NCI-H526 treated with DMSO at 0.1 percent for 48 hours (cell line): ENCODE results near the gene ADAMTS18.

Experiments
- DNase-seq: peaks from one replicate; lab custom pipeline; 2025; lab: John Stamatoyannopoulos, UW

ADAMTS18 gene

DNA sequence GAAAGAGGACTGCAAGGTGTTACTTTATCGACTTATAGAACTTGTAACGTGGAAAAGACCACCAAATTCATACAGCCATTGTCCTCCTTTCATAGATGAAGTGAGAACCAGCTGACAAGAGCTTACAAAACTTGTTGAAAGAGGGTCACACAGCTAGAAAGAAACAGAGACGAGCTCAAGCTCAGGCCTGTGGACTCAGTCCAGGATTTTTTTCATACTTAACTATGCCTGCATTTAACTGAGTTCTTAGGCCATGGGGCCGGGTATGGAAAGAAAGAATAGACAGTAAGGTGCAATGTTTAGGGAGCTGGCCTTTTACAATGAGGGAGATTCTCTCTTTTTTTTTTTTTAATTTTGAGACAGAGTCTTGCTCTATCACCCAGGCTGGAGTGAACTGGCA lies 106.1 kb downstream of the ADAMTS18 start:
- no peak for DNase-seq

GRCh38 chr16:77328274-77328673 lies 106.6 kb downstream of the ADAMTS18 start:
- DNase-seq = no peak

GRCh38 chr16:77327717-77328116 lies 107.1 kb downstream of the ADAMTS18 start:
- no peak for DNase-seq

DNA sequence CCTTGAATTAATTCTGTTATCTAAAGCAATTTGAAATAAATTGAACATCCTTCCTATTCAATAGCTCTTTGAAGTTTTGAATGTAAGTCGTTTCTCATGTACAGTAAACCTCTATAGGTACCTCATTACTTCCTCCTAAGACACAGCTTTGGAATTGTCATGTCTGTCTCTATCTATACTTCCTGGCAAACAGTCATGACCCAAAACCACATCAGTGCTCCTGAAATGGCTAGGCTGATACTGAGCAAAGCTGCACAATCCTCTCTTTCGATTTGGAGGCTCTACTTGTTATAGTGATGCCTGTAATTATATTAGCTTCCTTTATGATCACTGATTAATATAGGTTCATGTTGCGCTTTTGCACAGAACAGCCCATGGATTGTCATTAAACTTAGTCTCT lies 110.1 kb downstream of the ADAMTS18 start:
- DNase-seq = no peak

- DNase-seq = no peak
These were observed 111.1 kb downstream of the ADAMTS18 start for GRCh38 chr16:77323695-77324094.

DNA sequence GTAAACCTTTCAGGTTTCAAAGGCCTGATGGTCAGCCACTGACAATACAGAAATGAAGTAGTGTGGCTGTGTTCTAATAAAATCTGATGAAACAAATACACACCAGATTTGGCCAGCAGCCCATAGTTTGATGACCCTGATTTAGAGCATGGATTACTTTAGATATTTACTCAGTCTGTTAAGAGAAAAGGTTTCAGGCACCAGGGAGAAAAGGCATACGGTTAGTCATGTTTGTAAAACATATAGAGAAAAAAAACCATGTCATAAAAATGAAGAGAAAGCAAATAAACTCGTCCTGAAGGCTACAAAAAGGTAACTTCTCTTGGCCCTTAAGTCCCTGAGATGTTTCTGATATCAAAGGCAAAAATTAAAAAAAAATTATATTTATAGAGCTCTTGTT lies 112.1 kb downstream of the ADAMTS18 start:
- no peak for DNase-seq

DNA sequence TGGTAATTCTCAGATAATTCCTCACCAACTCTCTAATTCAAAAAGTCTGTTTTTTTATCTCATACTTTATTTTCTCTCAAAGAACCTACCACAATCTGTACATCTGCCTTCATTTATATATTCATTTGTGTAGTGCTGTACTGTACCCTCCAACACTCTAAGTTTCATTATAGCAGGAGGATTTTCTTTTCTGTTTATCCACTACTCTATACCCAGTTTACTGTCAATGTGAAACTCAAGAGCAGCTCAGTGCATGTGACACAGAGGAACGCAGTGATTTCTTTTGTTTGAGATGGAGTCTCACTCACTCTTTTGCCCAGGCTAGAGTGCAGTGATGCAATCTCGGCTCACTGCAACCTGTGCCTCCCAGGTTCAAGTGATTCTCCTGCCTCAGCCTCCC lies 117.8 kb downstream of the ADAMTS18 start:
- DNase-seq = no peak

DNA sequence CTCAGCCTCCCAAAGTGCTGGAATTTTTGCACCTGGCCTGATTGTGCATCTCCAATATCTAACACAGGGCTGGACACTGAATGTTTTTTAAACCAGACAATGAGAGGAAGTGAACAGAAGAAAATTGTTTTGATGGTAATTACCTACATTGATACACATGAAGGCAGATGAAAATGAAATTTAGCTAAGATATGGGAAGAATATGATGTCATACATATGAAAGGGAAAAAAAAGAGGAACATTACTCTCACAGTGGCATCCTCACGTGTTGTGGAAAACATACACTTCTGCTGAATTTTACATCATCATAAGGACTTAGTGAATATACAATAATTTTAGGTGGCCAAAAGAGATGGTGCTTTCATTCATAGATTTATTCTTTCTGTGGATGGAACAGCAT lies 124.0 kb downstream of the ADAMTS18 start:
- no peak for DNase-seq

DNA sequence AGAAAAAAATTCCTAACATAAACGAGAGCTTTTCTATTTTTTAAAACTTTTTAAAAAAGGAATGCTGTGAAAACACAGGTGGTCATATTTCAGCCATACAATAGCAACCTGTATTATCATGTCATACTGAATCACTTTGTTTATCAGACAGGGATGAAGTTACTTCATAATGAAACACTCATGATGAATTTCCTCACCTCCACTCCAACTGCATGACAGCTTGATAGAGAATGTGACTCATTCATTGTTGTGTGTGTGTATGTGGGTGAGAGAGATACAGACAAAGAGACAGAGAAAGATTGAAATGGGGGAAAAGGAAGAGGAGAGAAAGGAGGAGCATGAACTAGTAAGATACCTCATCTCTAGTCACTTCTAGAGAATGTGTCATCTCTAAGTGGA lies 126.7 kb downstream of the ADAMTS18 start:
- no peak for DNase-seq

GRCh38 chr16:77307426-77308162 lies 127.2 kb downstream of the ADAMTS18 start:
- DNase-seq = no peak

DNA sequence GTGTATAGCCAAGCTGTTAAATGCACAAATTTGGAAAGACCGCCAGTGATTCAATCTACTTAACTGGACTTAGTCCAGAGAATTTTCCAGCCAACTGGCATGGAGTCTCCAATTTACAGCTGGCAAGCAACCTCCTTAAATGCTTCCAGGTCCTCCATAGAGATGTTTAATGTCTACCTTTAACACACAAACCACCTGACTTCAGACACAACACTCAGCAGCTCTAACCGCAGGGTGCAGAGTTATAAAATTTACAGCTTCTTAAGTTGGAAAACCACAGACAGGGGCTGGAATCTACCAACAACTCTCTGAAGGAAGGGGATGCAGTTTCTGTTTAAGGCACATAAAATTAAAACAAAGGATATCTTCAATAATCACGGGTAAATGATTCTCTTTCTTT lies 128.8 kb downstream of the ADAMTS18 start:
- no peak for DNase-seq

DNA sequence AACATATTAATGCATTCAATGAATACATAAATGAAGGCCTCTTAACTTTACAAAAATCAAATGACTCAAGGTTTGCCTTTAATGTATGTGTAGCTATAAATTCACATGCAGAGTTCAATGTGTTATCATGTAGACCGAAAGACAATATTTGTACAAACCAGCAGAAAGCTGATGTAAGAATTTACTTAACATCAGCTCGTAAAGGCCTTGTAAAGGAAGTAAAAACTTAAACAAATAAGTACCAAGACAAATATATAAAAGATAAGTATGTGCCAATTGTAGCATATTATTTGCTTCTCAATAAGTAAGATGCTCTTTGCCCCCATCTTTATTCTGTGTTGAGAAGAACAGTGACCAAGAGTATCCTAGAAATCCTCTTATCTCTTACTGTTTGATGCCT lies 130.0 kb downstream of the ADAMTS18 start:
- DNase-seq = no peak

GRCh38 chr16:77304134-77304533 lies 130.7 kb downstream of the ADAMTS18 start:
- DNase-seq = no peak

DNA sequence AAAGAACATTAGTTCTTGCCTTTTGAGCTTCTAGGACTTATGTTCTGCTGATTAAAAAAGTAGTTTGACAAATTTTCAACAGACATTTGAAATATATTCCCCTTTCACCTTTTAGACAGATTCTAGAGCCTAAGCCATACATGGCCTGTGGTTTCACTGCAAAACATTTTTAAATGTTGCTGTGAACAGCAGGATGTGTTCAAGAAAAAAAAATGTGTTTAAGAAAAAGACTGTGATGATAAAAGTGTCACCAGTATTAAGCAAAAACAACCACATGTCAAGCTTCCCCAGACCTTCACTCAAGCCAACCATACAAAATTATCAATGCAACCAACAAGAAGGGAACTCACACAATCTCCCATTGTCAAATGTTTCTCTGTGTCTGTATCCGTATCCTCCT lies 132.2 kb downstream of the ADAMTS18 start:
- no peak for DNase-seq

GRCh38 chr16:77302249-77302648 lies 132.6 kb downstream of the ADAMTS18 start:
- DNase-seq = no peak

DNA sequence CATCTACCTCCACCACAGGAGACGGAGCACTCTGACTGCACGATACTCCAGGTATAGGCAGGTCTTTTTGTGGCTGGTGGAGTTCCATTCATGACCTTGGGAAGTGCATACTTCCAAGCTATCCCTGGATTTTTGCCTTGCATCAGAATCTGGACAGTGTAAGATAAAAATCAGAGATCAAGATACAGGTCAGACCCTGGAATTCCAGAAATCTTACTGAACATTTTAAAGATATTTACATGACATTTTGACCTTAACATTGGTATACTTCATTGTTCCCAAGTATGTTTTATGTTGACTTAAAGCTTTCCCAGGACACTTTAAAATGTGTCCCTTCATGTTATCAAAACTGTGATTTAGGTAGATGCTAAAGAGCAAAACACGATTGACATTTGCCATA lies 134.6 kb downstream of the ADAMTS18 start:
- DNase-seq = no peak

- no peak for DNase-seq
These were observed 135.4 kb downstream of the ADAMTS18 start for GRCh38 chr16:77299395-77299794.

GRCh38 chr16:77298418-77299360 lies 136.1 kb downstream of the ADAMTS18 start:
- DNase-seq = no peak

- DNase-seq = no peak
These were observed 136.8 kb downstream of the ADAMTS18 start for GRCh38 chr16:77297996-77298395.

- DNase-seq = no peak
These were observed 138.9 kb downstream of the ADAMTS18 start for GRCh38 chr16:77295896-77296295.

GRCh38 chr16:77290451-77291115 lies 144.3 kb downstream of the ADAMTS18 start:
- DNase-seq = no peak

DNA sequence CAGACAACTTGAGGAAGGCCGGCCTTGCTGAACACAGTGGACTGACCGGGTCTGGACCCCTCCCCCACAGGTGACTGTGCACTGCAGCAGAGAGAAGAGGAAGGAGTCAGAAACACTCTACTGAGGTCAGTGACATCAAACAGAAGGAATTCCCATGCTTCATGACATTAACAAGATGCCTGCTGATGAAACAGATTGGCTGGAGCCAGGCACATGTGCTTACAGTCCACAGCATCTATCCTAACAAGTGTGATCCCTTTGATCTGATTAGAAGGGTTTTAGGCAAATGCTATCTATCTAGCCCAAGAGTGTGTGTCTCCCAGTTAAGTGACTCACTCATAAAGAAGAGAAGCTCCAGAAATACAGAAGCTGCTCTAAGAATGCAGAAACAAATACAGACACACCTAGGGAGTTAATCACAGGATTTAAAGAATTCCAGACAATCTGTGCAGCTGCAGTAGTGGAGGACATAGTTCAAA lies 145.5 kb downstream of the ADAMTS18 start:
- DNase-seq = no peak

- no peak for DNase-seq
These were observed 146.6 kb downstream of the ADAMTS18 start for GRCh38 chr16:77288222-77288621.
